ENCODE results near the gene DNAJB13. TPM values are rescaled to one million over a fixed set of nuclear protein-coding genes. Genes with fewer than 3 reads are reported as not detected.

Gene DNAJB13, protein sequence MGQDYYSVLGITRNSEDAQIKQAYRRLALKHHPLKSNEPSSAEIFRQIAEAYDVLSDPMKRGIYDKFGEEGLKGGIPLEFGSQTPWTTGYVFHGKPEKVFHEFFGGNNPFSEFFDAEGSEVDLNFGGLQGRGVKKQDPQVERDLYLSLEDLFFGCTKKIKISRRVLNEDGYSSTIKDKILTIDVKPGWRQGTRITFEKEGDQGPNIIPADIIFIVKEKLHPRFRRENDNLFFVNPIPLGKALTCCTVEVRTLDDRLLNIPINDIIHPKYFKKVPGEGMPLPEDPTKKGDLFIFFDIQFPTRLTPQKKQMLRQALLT
- not detected in 2 replicates for total RNA-seq

DNA sequence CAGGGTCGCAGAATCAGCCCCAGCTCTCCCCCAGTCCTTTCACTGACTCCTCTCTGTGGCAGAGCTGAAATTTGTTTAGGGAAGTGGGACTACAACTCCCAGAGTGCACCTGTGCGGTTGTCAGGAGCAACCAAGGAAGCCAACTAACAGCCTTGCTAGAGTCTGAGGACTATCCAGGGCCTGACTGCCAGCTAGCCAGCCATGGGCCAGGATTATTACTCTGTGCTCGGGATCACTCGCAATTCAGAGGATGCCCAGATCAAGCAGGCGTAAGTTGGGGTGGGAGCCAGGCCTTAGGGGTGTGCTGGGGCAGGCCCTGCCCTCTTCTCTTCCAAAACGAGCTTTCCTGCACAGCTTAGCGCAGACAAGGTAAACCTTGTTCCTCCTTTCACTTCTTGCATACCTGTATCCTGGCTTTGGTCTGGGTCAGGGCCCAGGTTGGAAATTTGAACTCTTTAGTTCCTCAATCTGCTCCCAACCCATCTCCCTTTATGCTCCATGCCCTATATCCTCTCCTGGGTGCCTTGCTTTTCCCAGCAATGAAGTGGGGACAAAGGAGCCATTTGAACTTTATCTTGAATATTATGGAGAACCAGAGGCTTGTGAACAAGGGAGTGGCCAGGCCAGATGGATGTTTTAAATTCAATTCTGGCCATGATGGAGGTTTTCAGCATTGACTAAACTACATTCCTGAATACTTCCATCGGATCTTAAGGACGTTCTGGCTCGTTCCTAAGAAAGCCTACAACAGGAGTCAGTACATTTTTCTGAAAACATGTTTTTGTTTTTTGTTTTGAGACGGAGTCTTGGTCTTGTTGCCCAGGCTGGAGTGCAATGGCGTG lies at the start of gene DNAJB13:
Gene DNAJB13 (plus strand): TSS at position 158 of the 842 bp plus-strand sequence. CDS start 44 bp downstream, at position 202.
- Histone ChIP-seq H3K4me3 (ENCODE audit: low read depth, low read length) (no peak within 1 kb of the TSS), H3K27me3 (ENCODE audit: control insufficient read depth, insufficient read depth, low read length) (no peaks in the 10 kb centered on the region), H3K36me3 (ENCODE audit: control insufficient read depth, insufficient read depth, low read length) (no peaks in the 10 kb centered on the region)
- TF ChIP-seq, protein P1, sequence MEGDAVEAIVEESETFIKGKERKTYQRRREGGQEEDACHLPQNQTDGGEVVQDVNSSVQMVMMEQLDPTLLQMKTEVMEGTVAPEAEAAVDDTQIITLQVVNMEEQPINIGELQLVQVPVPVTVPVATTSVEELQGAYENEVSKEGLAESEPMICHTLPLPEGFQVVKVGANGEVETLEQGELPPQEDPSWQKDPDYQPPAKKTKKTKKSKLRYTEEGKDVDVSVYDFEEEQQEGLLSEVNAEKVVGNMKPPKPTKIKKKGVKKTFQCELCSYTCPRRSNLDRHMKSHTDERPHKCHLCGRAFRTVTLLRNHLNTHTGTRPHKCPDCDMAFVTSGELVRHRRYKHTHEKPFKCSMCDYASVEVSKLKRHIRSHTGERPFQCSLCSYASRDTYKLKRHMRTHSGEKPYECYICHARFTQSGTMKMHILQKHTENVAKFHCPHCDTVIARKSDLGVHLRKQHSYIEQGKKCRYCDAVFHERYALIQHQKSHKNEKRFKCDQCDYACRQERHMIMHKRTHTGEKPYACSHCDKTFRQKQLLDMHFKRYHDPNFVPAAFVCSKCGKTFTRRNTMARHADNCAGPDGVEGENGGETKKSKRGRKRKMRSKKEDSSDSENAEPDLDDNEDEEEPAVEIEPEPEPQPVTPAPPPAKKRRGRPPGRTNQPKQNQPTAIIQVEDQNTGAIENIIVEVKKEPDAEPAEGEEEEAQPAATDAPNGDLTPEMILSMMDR (IDR thresholded peaks at IDR 0.05; ENCODE audit: insufficient read depth, low read length, poor library complexity, severe bottlenecking) = no peak
- no peak for DNase-seq (ENCODE audit: low read depth)

DNA sequence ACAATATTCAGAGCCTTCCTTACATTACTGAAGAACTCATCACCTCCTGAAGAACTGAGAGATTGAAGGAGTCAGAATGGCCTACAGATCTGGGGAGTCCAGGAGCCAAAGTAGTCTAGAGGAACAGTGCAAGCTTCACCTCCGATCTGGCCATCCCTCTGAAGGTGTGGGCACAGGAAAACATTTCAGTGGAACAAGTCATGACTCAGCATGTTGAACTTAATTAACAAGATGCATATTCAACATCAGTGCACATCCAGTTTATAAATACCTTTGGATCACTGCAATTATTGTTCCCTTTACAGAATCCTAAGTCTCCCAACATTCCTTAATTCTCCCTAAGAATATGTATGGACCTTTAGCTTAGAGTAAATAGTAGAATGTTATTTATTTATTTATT lies 48.5 kb upstream of the DNAJB13 start:
- H3K27me3 ChIP-seq (ENCODE audit: control insufficient read depth, insufficient read depth, low read length) = no peaks in the 10 kb centered on the region
- H3K4me3 ChIP-seq (ENCODE audit: low read depth, low read length) = no peak overlapping the region
- DNase-seq (ENCODE audit: low read depth) = no peak
- TF ChIP-seq, protein P1 (IDR thresholded peaks at IDR 0.05; ENCODE audit: insufficient read depth, low read length, poor library complexity, severe bottlenecking) = no peak
- no peaks in the 10 kb centered on the region for H3K36me3 ChIP-seq (ENCODE audit: control insufficient read depth, insufficient read depth, low read length)

DNA sequence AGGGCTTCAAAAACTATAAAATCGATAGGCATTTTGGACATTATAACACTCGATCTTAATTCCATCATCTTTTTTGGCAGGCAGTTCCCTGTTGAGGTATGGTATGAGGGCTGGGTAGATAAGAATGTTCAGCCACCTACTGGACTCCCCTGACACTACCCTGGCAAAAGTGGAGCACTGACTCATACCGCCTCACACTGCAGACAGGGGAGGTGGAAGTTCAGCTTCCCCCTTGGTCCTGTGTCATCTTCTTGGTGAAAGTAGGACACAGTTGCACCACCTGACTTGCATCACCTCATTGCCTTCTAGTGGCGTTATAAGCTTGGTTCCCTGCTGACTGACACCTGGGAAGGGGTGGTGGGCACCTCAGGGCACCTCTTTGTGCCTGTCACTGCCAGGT lies 43.6 kb upstream of the DNAJB13 start:
- Histone ChIP-seq H3K4me3 (ENCODE audit: low read depth, low read length) (no peak overlapping the region), H3K27me3 (ENCODE audit: control insufficient read depth, insufficient read depth, low read length) (no peaks in the 10 kb centered on the region), H3K36me3 (ENCODE audit: control insufficient read depth, insufficient read depth, low read length) (no peaks in the 10 kb centered on the region)
- no peak for DNase-seq (ENCODE audit: low read depth)
- TF ChIP-seq, protein P1 (IDR thresholded peaks at IDR 0.05; ENCODE audit: insufficient read depth, low read length, poor library complexity, severe bottlenecking) = peak; percentile 10

DNA sequence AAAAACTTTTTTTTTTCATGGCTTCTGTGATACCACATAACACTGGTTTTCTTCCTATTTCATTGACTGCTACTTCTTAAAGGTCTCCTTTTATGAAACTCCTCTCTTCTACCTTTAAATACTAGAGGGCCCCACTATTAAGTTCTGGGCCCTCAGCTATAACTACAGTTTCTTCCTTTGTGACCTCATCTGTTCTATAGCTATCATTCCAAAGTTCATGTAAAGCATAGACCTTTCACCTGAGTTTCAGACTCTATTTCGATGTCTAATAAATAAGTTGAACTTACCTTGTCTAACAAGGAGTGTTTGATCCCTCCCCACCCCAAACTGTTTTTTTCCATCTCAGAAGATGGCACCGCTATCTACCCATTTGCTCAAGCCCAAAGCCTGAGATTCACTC lies 38.8 kb upstream of the DNAJB13 start:
- H3K4me3 ChIP-seq (ENCODE audit: low read depth, low read length) = no peak overlapping the region
- no peaks in the 10 kb centered on the region for H3K27me3 ChIP-seq (ENCODE audit: control insufficient read depth, insufficient read depth, low read length)
- no peaks in the 10 kb centered on the region for H3K36me3 ChIP-seq (ENCODE audit: control insufficient read depth, insufficient read depth, low read length)
- TF ChIP-seq, protein P1 (IDR thresholded peaks at IDR 0.05; ENCODE audit: insufficient read depth, low read length, poor library complexity, severe bottlenecking) = no peak
- DNase-seq (ENCODE audit: low read depth) = no peak

DNA sequence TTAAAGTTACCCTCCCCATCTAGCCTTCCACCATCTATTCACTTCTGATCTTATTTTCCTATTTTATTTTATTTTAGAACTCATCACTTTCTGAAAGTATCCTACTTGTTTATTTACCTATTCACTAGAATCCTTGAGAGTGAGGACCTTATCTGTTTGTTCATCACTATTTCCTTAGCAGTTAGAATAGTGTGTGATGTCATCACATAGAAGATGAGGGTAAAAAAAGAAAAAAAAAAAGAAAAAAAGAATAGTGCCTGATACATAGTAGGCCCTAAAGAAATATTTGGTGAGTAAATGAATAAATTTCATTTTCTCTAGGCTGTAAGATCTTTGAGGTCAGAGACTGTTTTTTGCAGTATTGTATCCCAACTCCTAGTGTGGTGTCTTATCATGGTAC lies 37.4 kb upstream of the DNAJB13 start:
- Histone ChIP-seq H3K4me3 (ENCODE audit: low read depth, low read length) (no peak overlapping the region), H3K36me3 (ENCODE audit: control insufficient read depth, insufficient read depth, low read length) (no peaks in the 10 kb centered on the region), H3K27me3 (ENCODE audit: control insufficient read depth, insufficient read depth, low read length) (no peaks in the 10 kb centered on the region)
- TF ChIP-seq, protein P1 (IDR thresholded peaks at IDR 0.05; ENCODE audit: insufficient read depth, low read length, poor library complexity, severe bottlenecking) = no peak
- no peak for DNase-seq (ENCODE audit: low read depth)

Data from kidney epithelial cell (primary cell).